Right ventricle myocardium inferior (tissue), 1 donor: ENCODE results near the gene PPP1CA. TPM values are rescaled to one million over a fixed set of nuclear protein-coding genes. Genes with fewer than 3 reads are reported as not detected.

Experiments used
- ATAC-seq: fragments of 200-7000 bp; cut with Tn5 transposase; one replicate; pipeline ENCODE4 v1.9.1; 2020; ENCODE audit warnings: mild to moderate bottlenecking, moderate library complexity
- DNase-seq: peaks from one replicate; pipeline ENCODE4 v3.0.0; 2021; ENCODE audit errors: missing footprints
- intact Hi-C: fragments of 100-400 bp; cut with DNase I; formaldehyde crosslinking; loops from one replicate; pipeline ENCODE4 v1.11.0; 2022
- total RNA-seq: library from RNA; stranded (reverse); fragmentation: NEBNext Ultra II Directional; extraction: Animal tissue kit (Norgen Biotek cat#: 25700); gene quantifications from one replicate; pipeline ENCODE4 v1.2.1, GENCODE V29; 2021
- donor health status: DM: no; HTN: yes; CAD: no; lungs with severe emphysema.

Gene PPP1CA
- total RNA-seq, 1 donor from 2014 or later = 112 TPM

- intact Hi-C loops = no loop called here
- DNase-seq (no peak), ATAC-seq (no peak)
Observed at GRCh38 chr11:67349457-67349856, 52.2 kb downstream of the PPP1CA start.

DNA sequence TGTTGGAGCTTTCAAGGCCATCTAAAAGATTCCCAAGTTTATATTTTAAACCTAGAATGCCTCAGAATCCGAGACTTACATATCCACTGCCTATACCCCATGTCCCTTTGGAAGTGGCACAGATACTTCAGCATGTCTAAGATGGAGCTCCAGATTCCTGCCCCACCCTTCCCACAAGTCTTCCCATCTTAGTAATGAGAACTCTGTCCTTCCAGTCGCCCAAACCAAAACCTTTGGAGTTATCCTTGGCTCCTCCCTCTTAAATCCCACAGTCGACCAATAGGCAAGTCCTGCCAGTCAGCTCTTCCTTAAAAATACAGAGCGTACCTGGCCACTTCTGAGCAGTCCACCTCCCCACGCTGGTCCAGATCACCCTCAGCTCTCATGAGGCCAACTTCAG lies 52.6 kb downstream of the PPP1CA start:
- no peak for DNase-seq
- intact Hi-C loops = no loop called here
- ATAC-seq = no peak

Other genes with a start within 250 kb of the PPP1CA start
- 54.1 TPM for gene GRK2, start 135.4 kb downstream of the PPP1CA start, total RNA-seq
- 15.2 TPM for gene ANKRD13D, start 112.6 kb downstream of the PPP1CA start, total RNA-seq
- gene SSH3, start 98.3 kb downstream of the PPP1CA start, total RNA-seq = 15.8 TPM
- gene POLD4, start 48.3 kb downstream of the PPP1CA start, total RNA-seq = 49.7 TPM
- 0.51 TPM for gene CLCF1, start 28.3 kb downstream of the PPP1CA start, total RNA-seq
- 6.9 TPM for gene RAD9A, start 9.9 kb downstream of the PPP1CA start, total RNA-seq
- gene TBC1D10C, start 2.2 kb upstream of the PPP1CA start, total RNA-seq = 1.3 TPM
- gene CARNS1, start 13.8 kb upstream of the PPP1CA start, total RNA-seq = 14.1 TPM
- 27.8 TPM for gene RPS6KB2, start 26.6 kb upstream of the PPP1CA start, total RNA-seq
- 1.7 TPM for gene PTPRCAP, start 35.8 kb upstream of the PPP1CA start, total RNA-seq
- gene CORO1B, start 41.6 kb upstream of the PPP1CA start, total RNA-seq = 26.6 TPM
- not detected for gene GPR152, start 50.9 kb upstream of the PPP1CA start, total RNA-seq
- gene CABP4, start 53.5 kb upstream of the PPP1CA start, total RNA-seq = 1.1 TPM
- 85.3 TPM for gene TMEM134, start 67.4 kb upstream of the PPP1CA start, total RNA-seq
- 57.4 TPM for gene AIP, start 81.2 kb upstream of the PPP1CA start, total RNA-seq
- gene PITPNM1, start 103.5 kb upstream of the PPP1CA start, total RNA-seq = 42.6 TPM
- 67.3 TPM for gene CDK2AP2, start 106.3 kb upstream of the PPP1CA start, total RNA-seq
- not detected for gene CABP2, start 121.6 kb upstream of the PPP1CA start, total RNA-seq
- 393 TPM for gene GSTP1, start 182.0 kb upstream of the PPP1CA start, total RNA-seq
- 724 TPM for gene NDUFV1, start 205.1 kb upstream of the PPP1CA start, total RNA-seq
- 104 TPM for gene NUDT8, start 228.1 kb upstream of the PPP1CA start, total RNA-seq
- 0.41 TPM for gene TBX10, start 237.9 kb upstream of the PPP1CA start, total RNA-seq
- not detected for gene ACY3, start 248.9 kb upstream of the PPP1CA start, total RNA-seq